Effector memory CD4-positive, alpha-beta T cell (primary cell): ENCODE data around the gene MFAP3L.
"Not testable (repeated sequence)": the region's sequence is repeated elsewhere in the genome, so short reads cannot be mapped to it uniquely, and the experiment has no call there.

Experiments used
- DNase-seq, 3 donors: peaks; one replicate each; pipeline ENCODE4 v3.0.0-alpha.2; 2020
- H3K27ac ChIP-seq: 2 replicates; pipeline ENCODE4 v1.7.0; 2013; ENCODE audit warnings: mild to moderate bottlenecking, low read length, moderate library complexity; ENCODE audit not compliant: insufficient read depth, poor library complexity, severe bottlenecking
- H3K27me3 ChIP-seq: replicated peaks from 2 replicates; pipeline ENCODE4 v1.7.0; 2013; ENCODE audit warnings: mild to moderate bottlenecking, low read length; ENCODE audit not compliant: insufficient read depth, control insufficient read depth, poor library complexity, severe bottlenecking
- H3K36me3 ChIP-seq: 2 replicates; pipeline ENCODE4 v1.7.0; 2013; ENCODE audit warnings: mild to moderate bottlenecking, low read length, moderate library complexity; ENCODE audit not compliant: control insufficient read depth, insufficient read depth
- H3K4me1 ChIP-seq: 2 replicates; pipeline ENCODE4 v1.7.0; 2013; ENCODE audit warnings: low read length, mild to moderate bottlenecking; ENCODE audit not compliant: control insufficient read depth, insufficient read depth, poor library complexity, severe bottlenecking
- H3K4me3 ChIP-seq: 2 replicates; pipeline ENCODE4 v1.7.0; 2013; ENCODE audit warnings: low read length, low read depth, mild to moderate bottlenecking; ENCODE audit not compliant: insufficient read depth, poor library complexity, severe bottlenecking
- H3K9me3 ChIP-seq: 2 replicates; pipeline ENCODE4 v1.7.0; 2013; ENCODE audit warnings: mild to moderate bottlenecking, low read length, moderate library complexity; ENCODE audit not compliant: control insufficient read depth

The MFAP3L gene

GRCh38 chr4:169952236-169953002, 73.8 kb downstream of the MFAP3L start:
- no peak overlapping the region for H3K27ac ChIP-seq
- no peaks in the 10 kb centered on the region for H3K4me1 ChIP-seq
- no peak overlapping the region for H3K4me3 ChIP-seq
- peaks cover 3% of the 10 kb centered on the region for H3K27me3 ChIP-seq
- H3K36me3 ChIP-seq: no peaks in the 10 kb centered on the region
- DNase-seq: no peak
- H3K9me3 ChIP-seq: no peaks in the 10 kb centered on the region

- Histone ChIP-seq H3K27me3 (peaks cover 3% of the 10 kb centered on the region), H3K9me3 (no peaks in the 10 kb centered on the region), H3K4me1 (no peaks in the 10 kb centered on the region), H3K27ac (no peak overlapping the region), H3K36me3 (no peaks in the 10 kb centered on the region), H3K4me3 (no peak overlapping the region)
- no peak for DNase-seq
Measured at GRCh38 chr4:169948271-169948670, 77.9 kb downstream of the MFAP3L start.

- no peak overlapping the region for H3K27ac ChIP-seq
- peaks cover 3% of the 10 kb centered on the region for H3K27me3 ChIP-seq
- no peaks in the 10 kb centered on the region for H3K4me1 ChIP-seq
- H3K36me3 ChIP-seq: no peaks in the 10 kb centered on the region
- no peak overlapping the region for H3K4me3 ChIP-seq
- H3K9me3 ChIP-seq: no peaks in the 10 kb centered on the region
- no peak for DNase-seq
Measured at GRCh38 chr4:169945636-169946035, 80.6 kb downstream of the MFAP3L start.

- H3K36me3 ChIP-seq, H3K9me3 ChIP-seq, DNase-seq, H3K4me3 ChIP-seq, H3K27me3 ChIP-seq, H3K27ac ChIP-seq, H3K4me1 ChIP-seq: not testable (repeated sequence)
Measured at GRCh38 chr4:169943601-169944000, 82.6 kb downstream of the MFAP3L start.

- H3K4me3 ChIP-seq: no peak overlapping the region
- no peaks in the 10 kb centered on the region for H3K4me1 ChIP-seq
- no peaks in the 10 kb centered on the region for H3K9me3 ChIP-seq
Measured at GRCh38 chr4:169941141-169941540, 85.1 kb downstream of the MFAP3L start.

GRCh38 chr4:169940460-169940859, 85.7 kb downstream of the MFAP3L start:
- H3K4me3 ChIP-seq: no peak overlapping the region
- DNase-seq: no peak
- no peaks in the 10 kb centered on the region for H3K9me3 ChIP-seq
- H3K4me1 ChIP-seq: no peaks in the 10 kb centered on the region
- H3K27ac ChIP-seq: no peak overlapping the region
- H3K36me3 ChIP-seq: no peaks in the 10 kb centered on the region
- no peaks in the 10 kb centered on the region for H3K27me3 ChIP-seq

More at GRCh38 chr4:169941141-169941540, 85.1 kb downstream of the MFAP3L start:
- Histone ChIP-seq H3K27ac (no peak overlapping the region), H3K27me3 (no peaks in the 10 kb centered on the region), H3K36me3 (no peaks in the 10 kb centered on the region)
- no peak for DNase-seq
